ENCODE measurements around the gene POU2AF1.

POU2AF1 gene, protein sequence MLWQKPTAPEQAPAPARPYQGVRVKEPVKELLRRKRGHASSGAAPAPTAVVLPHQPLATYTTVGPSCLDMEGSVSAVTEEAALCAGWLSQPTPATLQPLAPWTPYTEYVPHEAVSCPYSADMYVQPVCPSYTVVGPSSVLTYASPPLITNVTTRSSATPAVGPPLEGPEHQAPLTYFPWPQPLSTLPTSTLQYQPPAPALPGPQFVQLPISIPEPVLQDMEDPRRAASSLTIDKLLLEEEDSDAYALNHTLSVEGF

DNA sequence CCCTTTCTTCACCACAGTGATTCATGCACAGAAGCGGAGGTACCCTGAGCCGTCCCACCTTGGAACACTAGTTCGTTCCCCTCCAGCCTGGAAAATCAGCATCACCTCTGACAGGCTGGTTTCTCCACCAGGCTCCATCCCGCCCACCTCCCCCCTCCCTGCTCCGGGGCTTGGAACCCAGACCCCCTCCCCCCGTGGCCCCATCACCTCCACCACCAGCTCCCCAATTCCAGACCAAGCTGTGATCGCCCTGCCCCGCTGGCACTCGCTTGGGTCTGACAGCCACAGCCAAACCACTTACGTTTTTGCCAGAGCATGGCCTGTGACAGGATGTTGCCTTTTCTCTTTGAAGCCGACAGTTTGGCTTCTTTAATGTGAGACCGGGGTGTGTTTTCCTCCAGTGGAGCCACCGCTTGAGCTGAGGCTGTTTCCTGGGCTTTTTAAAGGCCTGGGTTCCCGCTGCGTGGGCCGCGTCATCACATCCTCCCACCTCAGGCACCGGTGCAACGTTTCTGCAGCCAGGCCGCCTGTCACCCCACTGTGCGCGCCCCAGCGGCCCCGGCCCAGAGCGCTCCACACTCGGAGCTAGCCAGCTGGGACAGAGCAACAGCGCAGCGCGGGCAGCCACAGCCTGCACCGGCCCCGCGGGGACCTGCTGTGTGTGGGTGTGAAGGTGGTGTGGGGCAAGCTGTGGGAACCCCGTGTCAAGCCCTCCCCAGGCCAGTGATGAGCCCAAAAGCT, at the start of gene POU2AF1:
Gene POU2AF1 (minus strand): TSS at position 415 of the 741 bp plus-strand sequence. CDS start 98 bp downstream, at position 317.
- ATAC-seq (peak; percentile 78), DNase-seq (peak; percentile 86)

DNA sequence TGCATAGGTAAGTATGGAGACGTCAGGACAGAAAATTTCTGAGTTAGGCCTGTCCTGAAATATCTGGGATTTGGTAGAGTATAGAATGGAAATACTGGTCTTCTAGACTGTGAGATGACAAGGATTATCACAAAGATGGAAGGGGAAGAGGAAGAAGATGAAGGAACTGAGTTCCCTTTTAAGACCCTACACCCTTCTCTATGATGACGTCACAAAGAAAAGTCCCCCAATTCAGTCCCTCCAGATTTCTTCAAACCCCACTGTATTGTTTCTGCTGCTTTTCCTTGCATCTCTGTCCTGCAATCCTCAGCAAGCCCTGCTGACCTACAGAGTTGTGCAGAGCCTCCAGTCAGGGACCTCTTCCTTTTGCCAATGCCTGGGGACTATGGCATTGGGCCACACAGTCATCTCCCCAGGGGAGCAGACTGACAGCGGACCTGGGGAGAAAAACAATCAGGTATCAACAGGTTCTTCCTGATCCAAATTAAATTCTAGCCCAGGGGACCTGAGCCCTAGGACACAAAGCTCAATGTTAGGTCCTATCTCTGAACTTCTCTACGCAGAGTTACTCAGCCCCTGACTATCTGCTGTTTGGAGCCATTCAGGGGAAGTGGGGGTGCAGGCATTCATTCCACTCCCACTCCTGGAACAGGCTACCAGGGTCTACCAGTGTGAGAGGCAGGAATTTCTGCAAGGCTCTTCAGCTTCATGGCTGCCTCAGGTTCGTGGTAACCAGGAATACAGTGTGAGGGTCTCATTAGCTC, 49.2 kb upstream of the POU2AF1 start:
- no peak for DNase-seq
- no peak for ATAC-seq

DNA sequence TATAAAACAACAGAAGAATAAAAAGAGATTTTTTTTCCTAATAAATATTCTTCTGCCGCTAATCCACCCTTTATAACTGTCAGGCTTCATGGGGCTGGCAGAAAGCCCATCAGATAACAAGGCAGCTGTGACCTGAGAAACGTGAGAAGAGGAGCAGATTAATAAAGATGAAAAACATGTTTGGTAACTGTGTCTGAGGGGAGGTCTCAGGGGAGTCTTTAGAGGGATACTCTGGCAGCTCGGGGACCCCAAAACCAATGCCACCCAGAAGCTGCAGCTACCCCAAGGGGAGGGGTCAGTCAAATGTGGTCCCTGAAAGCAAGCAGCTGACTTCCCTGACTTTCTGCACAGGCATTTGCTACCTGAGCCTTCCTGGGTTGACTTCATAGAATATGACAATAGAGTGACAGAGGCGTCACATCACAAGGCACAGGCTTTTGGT, 48.4 kb upstream of the POU2AF1 start:
- no peak for DNase-seq
- no peak for ATAC-seq

DNA sequence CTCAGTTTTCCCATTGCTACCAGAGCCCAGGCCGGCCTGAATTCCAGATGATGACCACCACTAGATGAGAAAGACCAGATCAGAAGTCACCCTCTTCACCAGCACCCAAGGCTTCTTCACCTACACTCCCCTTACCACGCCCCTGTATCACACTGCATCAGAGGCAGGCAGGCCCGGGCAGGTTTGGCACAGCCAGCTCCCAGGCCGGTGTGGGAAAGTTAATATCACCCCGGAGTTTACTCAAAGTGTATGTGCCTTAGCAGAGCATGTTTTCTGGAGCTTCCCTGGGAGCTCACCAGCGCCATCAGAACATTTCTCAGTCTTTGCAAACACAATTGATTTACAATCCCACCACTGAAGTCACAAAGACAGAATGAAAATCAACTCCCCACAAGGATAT, 47.5 kb upstream of the POU2AF1 start:
- no peak for ATAC-seq
- no peak for DNase-seq

DNA sequence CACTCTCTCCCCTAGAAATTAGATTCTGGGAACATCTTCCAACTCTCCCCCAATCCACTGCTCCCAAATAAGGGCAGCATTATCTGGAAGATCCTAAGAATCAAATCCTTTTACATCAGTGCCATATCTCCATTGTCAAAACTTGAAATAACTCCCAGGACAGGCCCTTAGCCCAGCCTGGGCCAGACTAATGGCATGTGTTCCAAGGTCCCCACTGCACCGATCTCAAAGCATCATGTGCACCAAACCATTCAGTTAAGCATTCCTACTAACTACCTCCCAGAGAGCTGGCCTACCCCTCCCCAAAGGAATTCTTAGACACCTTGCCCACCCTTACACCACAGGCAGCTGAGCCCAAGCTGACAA, 44.2 kb upstream of the POU2AF1 start:
- DNase-seq = no peak
- ATAC-seq = peak; percentile 9

DNA sequence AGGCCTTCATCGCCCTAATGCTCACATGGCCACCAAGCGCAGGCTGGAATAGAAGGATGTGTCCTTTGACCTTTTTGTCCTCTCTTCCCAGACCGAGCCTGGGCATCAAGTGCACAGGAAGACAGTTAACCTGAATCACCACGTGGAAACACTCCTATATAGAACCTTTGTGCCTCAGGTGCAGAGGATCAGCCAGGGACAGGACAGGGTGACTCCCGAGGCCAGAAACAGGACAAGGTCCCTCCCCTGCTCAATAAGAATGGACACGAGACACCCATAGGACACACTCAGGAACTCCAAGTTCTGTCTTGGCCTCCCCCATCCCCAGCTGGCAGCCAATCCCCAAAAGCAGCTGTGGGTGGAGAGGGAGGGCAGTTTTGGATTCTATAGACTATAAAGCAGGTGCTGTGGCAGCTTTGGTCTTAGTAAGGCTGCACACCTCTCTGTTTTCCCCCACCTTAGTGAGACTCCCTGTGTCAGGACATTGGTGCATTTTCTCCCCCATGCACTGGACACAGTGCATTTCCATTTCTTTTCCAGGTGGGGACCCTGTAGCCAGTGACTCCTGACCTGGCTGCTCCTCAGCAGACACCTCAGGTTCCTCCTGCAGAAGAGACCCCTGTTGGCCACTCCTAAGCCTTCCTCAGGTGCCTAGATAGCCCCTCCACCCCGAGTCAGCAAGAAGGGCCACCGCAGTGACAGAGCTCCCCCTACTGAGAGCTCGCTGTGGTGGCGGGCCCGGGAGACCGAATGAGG, 43.6 kb upstream of the POU2AF1 start:
- DNase-seq (peak; percentile 80), ATAC-seq (peak; percentile 88)

DNA sequence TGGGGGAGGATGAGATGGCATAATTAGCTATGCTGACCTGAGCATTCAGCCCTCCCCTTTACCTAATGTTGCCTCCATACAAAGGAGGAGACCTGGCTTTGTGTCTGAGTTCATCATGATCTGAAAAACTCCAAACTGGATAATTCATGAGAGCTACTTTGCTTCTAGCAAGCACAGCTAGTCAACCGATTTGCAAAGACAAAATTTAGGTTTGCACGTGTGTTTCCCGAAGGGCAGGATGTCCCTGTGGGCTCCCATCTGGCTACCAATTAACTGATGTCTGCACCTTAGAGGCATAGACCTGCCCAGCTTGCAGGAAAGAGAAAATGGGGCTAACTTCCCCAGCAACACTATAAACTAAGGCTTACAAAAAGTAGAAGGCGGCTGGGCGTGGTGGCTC, 42.2 kb upstream of the POU2AF1 start:
- ATAC-seq (no peak), DNase-seq (no peak)

DNA sequence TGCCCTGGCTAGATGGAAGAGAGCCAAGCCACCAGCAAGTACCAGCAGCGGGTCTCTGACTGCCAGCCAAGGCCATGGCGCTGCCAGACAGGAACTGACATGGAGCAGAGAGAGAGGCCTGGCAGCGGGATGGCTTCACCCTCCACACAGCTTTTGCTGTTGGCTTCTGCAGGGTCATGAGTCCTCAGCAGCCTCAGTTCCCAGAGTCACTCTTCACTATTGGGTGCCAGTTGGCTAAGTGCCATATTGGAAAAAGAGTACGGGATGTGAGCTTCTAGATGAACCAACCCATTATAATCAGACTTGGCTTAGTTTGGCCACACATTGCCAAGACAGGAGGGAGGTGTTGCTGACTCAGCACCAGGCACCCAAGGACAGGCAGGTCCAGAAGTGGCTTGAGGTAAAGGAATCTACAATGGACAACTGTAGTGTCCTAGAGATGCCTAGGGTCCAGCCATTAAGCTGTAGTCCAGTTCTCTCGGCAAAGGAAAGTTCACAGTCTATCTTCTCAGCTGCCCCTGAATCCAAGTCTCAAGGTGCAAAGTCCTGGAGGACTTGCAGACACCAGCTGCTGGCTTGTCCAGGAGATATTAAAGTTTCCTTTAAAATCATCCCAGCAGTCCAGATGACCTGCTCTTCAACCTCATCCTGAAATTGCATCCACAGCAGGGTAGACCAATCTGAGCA, 40.7 kb upstream of the POU2AF1 start:
- DNase-seq (no peak), ATAC-seq (no peak)

DNA sequence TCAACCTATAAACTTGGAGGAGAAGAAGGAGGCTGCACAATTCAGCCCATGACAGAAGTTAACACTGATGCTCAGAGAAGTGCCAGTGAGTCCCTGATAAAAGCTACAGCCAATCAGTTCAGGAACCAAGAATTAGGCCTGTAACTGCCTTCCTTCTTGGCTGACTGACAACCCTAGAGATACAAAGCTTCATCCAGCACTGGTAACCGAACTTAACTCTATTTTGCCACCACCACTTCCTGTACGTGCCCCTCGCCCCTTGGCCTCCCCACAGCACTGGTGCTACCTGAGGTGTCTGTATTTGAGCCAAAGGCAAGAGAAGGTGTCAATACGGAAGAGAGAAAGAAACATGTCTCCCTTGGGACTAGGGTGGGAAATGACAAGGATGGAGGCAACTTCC, 40.1 kb upstream of the POU2AF1 start:
- DNase-seq (no peak), ATAC-seq (no peak)

DNA sequence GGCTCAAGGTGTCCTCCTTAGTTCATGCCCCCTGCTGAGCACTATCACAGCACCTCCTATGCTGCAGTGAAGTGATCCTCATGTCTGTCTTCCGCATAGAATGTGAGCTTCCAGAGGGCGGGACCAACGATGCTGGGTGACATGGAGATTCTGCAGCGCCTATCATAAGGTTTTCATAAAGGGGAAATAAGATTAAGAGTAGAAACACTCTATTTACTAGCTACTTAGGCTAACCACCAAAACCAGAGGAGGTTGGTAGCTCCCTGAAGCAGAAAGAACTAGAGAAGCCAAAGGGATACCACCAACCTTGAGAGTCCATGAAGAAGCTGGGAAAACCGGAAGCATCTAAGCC, 39.3 kb upstream of the POU2AF1 start:
- DNase-seq (no peak), ATAC-seq (no peak)

DNA sequence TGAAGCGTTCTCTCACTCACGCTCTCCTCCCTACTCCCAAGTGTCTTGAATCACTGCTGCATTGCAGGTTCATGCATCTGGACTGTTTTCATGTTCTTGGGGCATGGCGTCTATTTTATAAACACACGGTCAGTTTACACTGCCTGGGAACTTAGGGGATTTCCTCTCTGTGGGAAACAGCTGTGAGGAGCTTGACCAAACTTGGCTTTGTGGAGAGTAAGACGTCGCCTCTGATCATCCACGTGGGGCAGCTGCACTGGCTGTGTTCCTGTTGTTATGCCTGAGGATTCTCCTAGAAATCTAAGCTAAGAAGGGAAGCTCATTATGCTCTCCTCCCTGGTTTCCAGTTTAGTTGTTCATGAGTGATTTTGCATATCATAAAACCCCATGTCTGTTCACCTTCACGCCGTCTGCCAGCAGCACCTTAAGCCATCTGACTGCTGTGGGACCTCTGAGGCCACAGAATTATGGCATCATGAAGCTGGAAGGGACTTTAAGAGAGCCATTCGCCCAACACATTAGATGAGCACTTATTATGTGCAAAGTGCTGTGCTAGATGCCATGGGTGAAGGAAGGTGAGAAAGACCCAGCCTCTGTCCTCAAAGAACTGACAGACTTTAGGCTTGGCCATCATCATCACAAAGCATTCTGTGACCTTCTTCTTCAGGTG, 38.8 kb upstream of the POU2AF1 start:
- DNase-seq (peak; percentile 28), ATAC-seq (no peak)

DNA sequence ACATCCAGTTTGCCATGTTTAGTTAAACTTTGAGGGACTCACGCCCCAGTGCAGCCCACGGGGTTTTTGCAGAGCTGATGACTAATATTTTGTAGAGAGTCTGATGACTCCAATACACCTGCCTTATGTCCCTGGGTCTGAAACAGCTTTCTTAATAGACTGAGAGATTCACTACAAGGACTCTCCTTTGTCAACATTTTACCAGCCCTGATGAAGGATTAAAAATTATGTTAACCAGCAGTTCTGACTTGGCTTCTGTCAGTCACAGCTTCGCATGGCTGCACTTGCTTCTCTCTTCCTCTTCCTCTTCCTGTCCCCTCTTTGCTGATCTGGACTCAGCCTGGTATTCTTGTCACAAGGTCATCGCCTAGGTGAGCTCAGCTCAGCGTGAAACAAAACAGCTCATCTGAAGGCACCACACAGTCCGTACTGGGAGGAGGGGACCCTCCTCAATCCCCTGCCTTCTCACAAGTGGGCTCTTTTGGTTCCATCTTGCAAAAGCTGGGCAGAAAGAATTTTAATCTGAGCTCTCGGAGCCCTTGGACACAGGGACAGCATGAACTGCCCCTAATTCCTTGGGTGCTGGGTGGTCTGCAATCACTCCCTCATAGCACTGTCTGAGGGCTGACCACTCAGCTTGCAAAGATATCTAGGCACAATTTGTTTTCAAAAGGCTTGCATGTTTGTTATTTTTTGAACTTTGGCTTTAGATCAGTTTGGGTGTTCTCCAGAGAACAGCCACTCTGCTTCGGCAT, 38.1 kb upstream of the POU2AF1 start:
- peak; percentile 42 for DNase-seq
- peak; percentile 65 for ATAC-seq

DNA sequence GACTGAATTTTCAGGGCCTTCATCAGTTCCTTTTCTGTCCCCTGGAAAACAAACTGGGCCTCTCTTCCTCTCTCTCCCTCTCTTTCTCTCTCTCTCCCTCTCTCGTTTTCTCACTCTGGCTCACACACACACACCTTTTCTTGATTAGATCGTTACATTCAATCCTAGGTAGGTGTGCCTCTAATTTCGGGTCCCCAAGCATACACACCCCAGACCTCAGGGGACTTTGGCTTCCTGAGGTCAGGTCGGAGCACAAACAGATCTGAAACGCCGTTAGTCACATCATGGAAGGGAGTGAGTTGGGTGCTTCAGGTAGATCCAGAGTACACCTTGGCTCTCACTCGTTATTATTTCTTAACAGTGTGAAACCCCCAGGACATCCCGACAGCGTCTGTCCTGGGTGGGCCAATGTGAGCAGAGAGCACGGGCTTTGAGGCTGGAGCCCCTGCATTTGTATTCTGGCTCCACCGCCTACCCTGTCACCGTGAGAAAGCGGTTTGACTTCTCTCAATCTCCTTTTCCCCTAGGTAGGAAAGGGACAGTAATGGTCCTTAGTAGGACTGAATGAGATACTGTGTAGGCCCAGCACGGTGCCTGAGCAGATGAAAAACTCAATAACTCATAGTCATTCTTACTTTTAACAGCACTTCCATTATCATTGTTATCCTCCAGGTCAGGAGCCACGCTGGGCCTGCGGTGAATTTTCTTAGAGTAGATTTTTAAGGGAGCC, 37.3 kb upstream of the POU2AF1 start:
- ATAC-seq (no peak), DNase-seq (no peak)

DNA sequence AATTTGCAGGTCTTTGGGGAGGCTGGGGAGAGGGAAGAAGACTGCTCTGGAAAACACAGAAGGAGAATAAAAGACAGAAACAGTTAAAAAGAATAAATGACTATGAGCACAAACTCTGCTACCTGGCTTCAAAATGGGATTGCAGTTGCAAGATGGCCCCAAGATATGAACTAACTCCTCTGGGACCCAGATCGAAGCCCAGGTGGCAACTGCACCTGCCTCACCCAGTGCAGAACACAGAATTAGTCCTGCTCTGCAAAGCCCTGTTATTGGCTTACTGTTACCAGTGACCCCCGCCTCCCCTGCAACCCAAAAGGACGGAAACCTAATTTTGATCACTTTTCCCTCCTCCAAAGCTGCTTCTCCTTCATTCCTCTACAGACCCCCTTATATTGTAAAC, 35.9 kb upstream of the POU2AF1 start:
- ATAC-seq (no peak), DNase-seq (no peak)

DNA sequence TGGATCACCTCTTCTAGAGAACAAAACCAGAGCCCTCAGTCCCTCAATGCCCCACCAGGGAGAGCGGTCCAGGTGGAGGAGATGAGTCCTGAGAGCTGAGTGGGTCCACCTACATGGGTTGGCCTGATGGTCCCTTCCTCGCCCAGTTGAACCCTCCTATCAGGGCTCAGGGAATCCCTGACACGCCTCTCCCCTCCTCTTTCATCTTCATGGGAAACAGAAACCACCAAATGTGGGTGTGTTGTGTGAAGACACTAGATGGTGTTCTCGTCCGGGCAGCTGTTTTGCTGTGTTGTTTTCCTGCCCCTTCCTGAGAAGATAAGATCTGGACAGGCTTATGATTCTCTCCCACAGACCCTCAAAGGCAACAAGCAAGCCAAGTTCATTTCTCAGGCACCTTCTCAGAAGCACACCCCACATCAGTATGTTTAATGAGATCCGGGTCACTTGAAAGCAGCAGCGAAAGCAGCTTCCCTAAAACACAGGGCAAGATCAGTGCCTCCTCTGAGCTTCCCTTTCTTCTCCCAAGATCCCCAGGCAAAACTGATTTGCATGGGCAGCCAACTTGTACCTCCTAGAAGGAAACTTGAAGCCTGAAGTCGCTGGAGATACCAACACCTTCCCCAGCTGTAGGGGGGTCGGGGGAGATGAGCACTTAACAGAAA, 35.3 kb upstream of the POU2AF1 start:
- peak; percentile 38 for ATAC-seq
- DNase-seq = peak; percentile 30

DNA sequence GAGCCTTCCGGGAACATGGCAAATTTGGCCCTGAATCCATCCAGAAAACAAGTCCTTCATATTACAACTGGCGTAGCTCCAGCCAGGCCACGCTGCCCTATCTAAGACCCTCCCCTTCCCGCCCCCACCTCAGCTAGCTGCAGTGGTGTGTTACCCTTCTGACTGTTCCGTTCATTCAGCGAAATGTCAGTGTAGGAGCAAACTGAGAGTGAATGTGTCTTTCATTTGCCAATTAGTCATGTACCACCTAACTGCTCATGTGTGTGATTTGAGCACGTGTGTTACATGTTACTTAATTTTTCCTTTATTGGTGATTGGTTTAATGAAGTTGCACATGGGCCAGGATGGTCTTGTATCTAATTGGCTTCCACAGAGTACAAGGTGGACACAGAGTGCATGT, 34.8 kb upstream of the POU2AF1 start:
- peak; percentile 62 for DNase-seq
- peak; percentile 85 for ATAC-seq

DNA sequence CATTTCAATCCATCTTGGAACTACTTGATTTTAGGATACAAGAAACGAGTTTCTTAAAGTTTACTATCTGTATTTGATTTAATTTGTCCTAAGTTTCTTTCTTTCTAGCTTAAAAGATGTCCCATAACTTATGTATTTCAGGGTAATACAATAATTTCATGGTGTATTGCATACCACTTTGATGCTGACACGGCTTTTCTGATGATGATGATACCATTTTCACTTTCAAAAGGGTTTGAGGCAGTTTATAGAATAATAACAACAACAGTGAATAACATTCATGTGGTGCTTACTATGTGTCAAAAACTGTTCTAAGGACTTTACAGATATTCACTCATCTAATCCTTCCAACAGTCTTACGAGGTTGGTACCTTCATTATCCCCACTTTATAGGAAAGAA, 33.2 kb upstream of the POU2AF1 start:
- ATAC-seq (no peak), DNase-seq (no peak)

DNA sequence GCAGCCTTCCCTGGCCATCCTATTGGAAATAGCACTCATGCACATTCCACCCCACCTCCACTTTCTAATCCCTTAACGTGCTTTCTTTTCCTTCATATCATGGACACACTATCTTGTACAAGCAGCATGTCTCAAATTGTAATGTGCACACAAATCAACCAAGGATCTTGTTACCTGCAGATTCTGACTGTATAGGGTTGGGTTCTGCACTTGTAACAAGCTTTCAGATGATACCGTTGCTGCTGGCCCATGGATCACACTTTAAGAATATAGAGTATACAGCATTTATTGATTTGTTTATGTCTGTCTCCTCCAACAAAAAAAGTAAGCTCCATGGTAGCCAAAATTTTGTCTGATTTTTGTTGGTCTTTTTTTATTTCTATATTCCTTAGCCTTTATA, 32.4 kb upstream of the POU2AF1 start:
- ATAC-seq (no peak), DNase-seq (no peak)

DNA sequence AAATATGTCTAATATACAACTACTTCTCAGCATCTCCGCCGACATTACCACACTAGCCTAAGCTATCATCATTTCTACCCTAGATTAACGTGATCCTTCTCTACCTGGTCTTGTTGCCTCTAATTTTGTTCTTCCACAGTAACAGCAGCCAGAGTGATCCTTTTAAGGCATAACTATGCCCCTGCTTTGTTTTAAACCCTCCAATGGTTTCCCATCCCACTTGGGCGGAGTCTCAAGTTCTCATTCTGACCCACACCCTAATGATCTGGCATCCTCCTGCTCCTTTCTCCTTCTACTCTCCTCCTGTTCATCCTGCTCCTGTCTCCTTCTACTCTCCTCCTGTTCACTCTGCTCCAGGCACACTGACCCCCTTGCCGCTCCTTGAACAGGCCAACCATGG, 31.9 kb upstream of the POU2AF1 start:
- ATAC-seq (no peak), DNase-seq (no peak)

Data from stimulated activated naive CD8-positive, alpha-beta T cell treated with anti-CD3 and anti-CD28 coated beads, Interleukin-15, Interleukin-2, amounts not matched to agents 100 U/mL and 50 U/mL, for 24 hours (primary cell).